Bronchial epithelial cell (primary cell): ENCODE data around the gene SLC17A9. TPM values are rescaled to one million over a fixed set of nuclear protein-coding genes. Genes with fewer than 3 reads are reported as not detected.
A peak's percentile ranks its signal among the peaks of the same experiment; 100 is the strongest.

ENCODE experiments used
- DNase-seq: peaks from one replicate; pipeline ENCODE4 v3.0.0-alpha.2; 2010; ENCODE audit warnings: low read depth
- FAIRE-seq: peaks from 2 replicates; lab custom pipeline; 2011; peaks lifted over from hg19 to GRCh38; lab: Jason Lieb, UNC
- H3K27me3 ChIP-seq: 2 replicates; pipeline ENCODE4 v1.5.1; 2011; ENCODE audit warnings: low read length; ENCODE audit not compliant: control insufficient read depth, insufficient read depth
- H3K36me3 ChIP-seq: 2 replicates; pipeline ENCODE4 v1.5.1; 2011; ENCODE audit warnings: low read length; ENCODE audit not compliant: control insufficient read depth, insufficient read depth
- H3K4me3 ChIP-seq: 2 replicates; pipeline ENCODE4 v1.5.1; 2011; ENCODE audit warnings: mild to moderate bottlenecking, low read depth, low read length, control low read depth
- CTCF ChIP-seq: IDR thresholded peaks from 2 replicates; pipeline ENCODE4 v1.5.1; 2011; ENCODE audit warnings: mild to moderate bottlenecking, moderate library complexity, low read length, control low read depth, inconsistent platforms; ENCODE audit not compliant: insufficient read depth, severe bottlenecking
- total RNA-seq: library from RNA; depleted of rRNA; stranded (reverse); fragments of >200 nt; gene quantifications from 2 replicates; pipeline ENCODE4 v1.2.1, GENCODE V29; 2014

SLC17A9 gene
- total RNA-seq, 1 donor from 2014 or later, result 0.53 TPM

- Histone ChIP-seq H3K27me3 (no peaks in the 10 kb centered on the region), H3K36me3 (peaks cover 52% of the 10 kb centered on the region), H3K4me3 (no peak overlapping the region)
- peak; percentile 63 for TF ChIP-seq CTCF
- DNase-seq (no peak), FAIRE-seq (no peak)
Measured at GRCh38 chr20:62907384-62908317, 44.9 kb upstream of the SLC17A9 start.

DNA sequence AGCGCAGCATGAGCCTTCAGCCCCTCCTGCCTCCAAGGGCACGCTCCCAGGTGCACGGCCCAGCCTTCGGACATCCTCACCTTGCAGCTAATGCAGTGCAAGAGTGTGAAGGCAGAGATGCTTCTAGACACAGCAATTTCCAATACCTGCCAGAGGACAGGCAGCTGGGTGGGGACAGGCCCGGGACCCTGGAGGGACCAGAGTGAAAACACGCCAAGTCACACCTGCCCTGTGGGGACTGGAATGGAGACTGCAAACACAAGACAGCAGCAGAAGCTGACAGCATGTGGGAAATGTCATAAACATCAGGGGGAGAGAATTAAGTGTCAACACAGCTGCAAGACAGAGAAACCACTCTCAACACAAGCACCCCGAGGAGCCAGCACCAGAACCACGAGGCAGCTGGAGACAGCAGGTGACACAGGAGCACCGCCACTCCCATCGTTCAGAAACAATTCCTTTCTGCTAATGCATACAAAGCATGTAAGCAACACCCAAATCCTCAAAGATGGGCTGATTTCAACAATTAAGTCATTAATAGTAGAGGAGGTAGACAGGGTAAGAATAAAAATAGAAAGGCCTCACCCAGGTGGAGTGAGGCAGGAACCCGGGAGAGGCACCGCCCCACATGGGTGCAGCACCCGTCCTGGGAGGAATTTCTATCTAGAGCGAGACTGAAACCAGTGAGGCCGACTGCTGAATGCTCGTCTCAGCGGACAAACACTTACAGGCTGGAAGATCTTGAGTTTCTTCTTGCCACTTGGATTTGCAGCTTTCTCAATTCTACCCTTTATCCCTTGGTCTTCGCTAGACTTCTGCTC lies 43.3 kb upstream of the SLC17A9 start:
- no peak for TF ChIP-seq CTCF
- H3K27me3 ChIP-seq, result no peaks in the 10 kb centered on the region
- H3K36me3 ChIP-seq, result peaks cover 52% of the 10 kb centered on the region
- FAIRE-seq (no peak), DNase-seq (no peak)
- no peak overlapping the region for H3K4me3 ChIP-seq

GRCh38 chr20:62910217-62910766 lies 42.2 kb upstream of the SLC17A9 start:
- Histone ChIP-seq H3K4me3 (no peak overlapping the region), H3K27me3 (no peaks in the 10 kb centered on the region), H3K36me3 (peaks cover 49% of the 10 kb centered on the region)
- TF ChIP-seq CTCF, result no peak
- no peak for FAIRE-seq
- no peak for DNase-seq

GRCh38 chr20:62910777-62911497 lies 41.6 kb upstream of the SLC17A9 start:
- FAIRE-seq (no peak), DNase-seq (no peak)
- Histone ChIP-seq H3K4me3 (no peak overlapping the region), H3K27me3 (no peaks in the 10 kb centered on the region), H3K36me3 (peaks cover 44% of the 10 kb centered on the region)
- no peak for TF ChIP-seq CTCF

DNA sequence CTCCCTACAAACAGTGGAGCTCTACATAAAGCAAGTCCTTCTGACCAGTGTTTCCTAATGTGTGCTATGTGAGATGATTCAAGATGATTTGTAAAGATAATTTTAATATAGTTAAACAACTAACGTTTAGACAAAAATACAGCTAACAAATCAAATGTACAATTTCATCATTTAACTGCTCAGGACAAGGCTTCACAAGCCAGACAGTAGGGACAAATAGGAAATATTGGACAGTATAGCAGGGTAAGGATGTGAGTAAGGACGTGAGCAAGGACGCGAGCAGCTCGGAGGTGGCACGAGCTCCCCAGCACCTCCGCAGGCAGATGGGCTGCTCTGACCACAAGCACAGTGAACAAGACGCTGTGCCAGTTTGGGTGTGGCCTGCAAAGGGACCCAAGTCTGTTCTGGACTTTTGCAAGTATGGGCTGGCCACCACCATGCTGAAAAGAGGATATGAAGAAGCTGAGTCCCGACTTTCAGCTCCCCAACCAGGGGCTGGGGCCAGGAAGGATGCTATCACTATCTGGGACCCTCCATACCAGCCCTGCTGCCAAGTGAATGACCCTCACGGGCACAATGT lies 40.7 kb upstream of the SLC17A9 start:
- FAIRE-seq (no peak), DNase-seq (no peak)
- Histone ChIP-seq H3K36me3 (peaks cover 38% of the 10 kb centered on the region), H3K4me3 (no peak overlapping the region), H3K27me3 (no peaks in the 10 kb centered on the region)
- no peak for TF ChIP-seq CTCF
